BJ (cell line): Measurements from ENCODE around the gene FIBCD1. TPM values are rescaled to one million over a fixed set of nuclear protein-coding genes. Genes with fewer than 3 reads are reported as not detected.

Experiments
- CTCF ChIA-PET: fragments of 350-600 bp; formaldehyde crosslinking; extraction: SDS; loops from one replicate; lab custom pipeline; 2021; ENCODE audit warnings: antibody characterized with exemption, inconsistent platforms; lab: Yijun Ruan, JAX
- POLR2A ChIA-PET: fragments of 300-600 bp; sonication (Branson Sonifier 250); formaldehyde crosslinking; extraction: SDS; loops from one replicate; lab custom pipeline; 2021; ENCODE audit warnings: antibody characterized with exemption; lab: Charles Lee
- DNase-seq: peaks from one replicate; pipeline ENCODE4 v3.0.0-alpha.2; 2011; ENCODE audit warnings: low read depth
- H3K27me3 ChIP-seq: 2 replicates; pipeline ENCODE4 v1.6.0; 2011; ENCODE audit warnings: low read length; ENCODE audit not compliant: control insufficient read depth, insufficient read depth
- H3K36me3 ChIP-seq: 2 replicates; pipeline ENCODE4 v1.5.1; 2011; ENCODE audit warnings: low read length; ENCODE audit not compliant: control insufficient read depth, insufficient read depth
- H3K4me3 ChIP-seq: 2 replicates; pipeline ENCODE4 v1.5.1; 2011; ENCODE audit warnings: low read depth, mild to moderate bottlenecking, control low read depth, low read length
- CTCF ChIP-seq: IDR thresholded peaks from 2 replicates; pipeline ENCODE4 v1.5.1; 2011; ENCODE audit warnings: low read depth, mild to moderate bottlenecking, control low read depth, inconsistent platforms, low read length, moderate library complexity; ENCODE audit not compliant: insufficient read depth
- polyA plus RNA-seq: library from polyadenylated mRNA; depleted of rRNA; stranded (reverse); fragments of >200 nt; gene quantifications from 2 replicates; pipeline ENCODE4 v1.2.3, GENCODE V29; 2011

The FIBCD1 gene
- polyA plus RNA-seq, 1 experiment: 1.4 TPM

- Histone ChIP-seq H3K4me3 (no peak overlapping the region), H3K36me3 (peaks cover 35% of the 10 kb centered on the region), H3K27me3 (no peaks in the 10 kb centered on the region)
- CTCF ChIA-PET: interaction anchor here (1.3 kb wide), 1 partner anchor 18 kb away, joined by 4 read pairs; no protein-coding TSS in a partner anchor
- DNase-seq: no peak
- no peak for TF ChIP-seq CTCF
- POLR2A ChIA-PET: no interaction called here
Measured at GRCh38 chr9:130872508-130872907, 66.5 kb downstream of the FIBCD1 start.

DNA sequence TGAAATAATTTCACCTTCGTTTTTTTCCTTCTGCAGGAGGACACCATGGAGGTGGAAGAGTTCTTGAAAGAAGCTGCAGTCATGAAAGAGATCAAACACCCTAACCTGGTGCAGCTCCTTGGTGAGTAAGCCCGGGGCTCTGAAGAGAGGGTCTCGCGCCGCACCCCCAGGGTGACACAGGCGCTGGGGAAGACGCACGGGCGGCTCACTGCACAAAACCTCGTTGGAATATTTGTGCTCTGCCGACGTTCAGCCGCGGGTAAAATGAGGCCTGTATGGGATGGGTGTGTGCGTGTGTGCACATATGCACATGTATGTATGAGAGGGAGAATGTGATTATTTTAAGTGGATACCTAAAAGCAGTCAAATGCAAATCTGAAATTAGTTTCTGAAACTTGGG lies 67.0 kb downstream of the FIBCD1 start:
- POLR2A ChIA-PET: no interaction called here
- Histone ChIP-seq H3K27me3 (no peaks in the 10 kb centered on the region), H3K4me3 (no peak overlapping the region), H3K36me3 (peaks cover 34% of the 10 kb centered on the region)
- CTCF ChIA-PET: interaction anchor here (0.8 to 3.3 kb wide), 5 partner anchors 17 to 174 kb away, joined by 3 to 27 read pairs (median 4); no protein-coding TSS in a partner anchor
- TF ChIP-seq CTCF: no peak
- no peak for DNase-seq

- TF ChIP-seq CTCF: no peak
- peaks cover 34% of the 10 kb centered on the region for H3K36me3 ChIP-seq
- CTCF ChIA-PET: interaction anchor here (0.8 to 3.3 kb wide), 6 partner anchors 11 to 174 kb away, joined by 3 to 27 read pairs (median 4); no protein-coding TSS in a partner anchor
- H3K27me3 ChIP-seq: no peaks in the 10 kb centered on the region
- no peak for DNase-seq
- no peak overlapping the region for H3K4me3 ChIP-seq
- POLR2A ChIA-PET: no interaction called here
Measured at GRCh38 chr9:130871395-130872062, 67.5 kb downstream of the FIBCD1 start.

DNA sequence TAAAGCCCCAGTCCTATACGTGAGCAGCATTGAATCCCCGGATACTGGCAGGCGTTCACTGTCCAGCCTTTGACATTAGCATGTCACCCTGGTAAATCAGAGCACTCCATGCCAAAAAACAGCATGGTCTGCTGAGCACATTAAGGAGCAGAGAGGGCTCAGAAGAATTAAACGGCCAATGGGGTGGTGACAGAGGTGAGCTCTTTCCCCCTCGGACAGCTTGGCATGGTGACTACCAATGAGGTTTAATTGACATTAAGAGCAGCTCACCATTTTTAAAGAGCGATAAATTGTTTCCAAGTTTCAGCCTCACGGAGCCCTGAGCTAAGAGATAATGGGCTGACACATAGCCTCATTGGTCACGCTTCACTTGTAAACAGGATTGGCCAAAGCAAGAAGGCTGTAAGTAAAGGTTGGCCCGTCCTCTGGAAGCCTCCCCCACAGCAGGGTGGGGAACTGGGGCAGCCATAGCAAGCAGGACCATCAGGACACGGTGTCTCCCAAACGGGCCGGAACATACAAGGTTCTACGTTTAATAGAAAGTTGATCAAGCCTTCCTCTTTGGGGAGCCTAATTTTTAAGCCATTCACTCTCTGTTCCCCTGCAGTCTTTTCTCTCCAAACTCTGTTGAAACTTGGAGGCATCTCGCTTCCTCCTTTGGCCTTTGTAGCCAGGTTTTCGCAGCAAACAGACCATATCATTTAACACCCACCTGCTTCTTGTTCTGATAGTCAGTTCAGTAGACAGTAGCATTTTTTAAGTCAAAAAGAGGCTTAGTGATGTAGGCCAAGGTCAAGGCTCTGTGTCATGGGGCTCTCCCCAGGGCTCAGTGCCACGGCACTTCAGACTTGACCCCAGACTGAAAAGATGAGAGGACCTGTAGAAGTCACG lies 68.3 kb downstream of the FIBCD1 start:
- ChIA-PET CTCF (interaction anchor here (0.8 to 10.9 kb wide), 27 partner anchors 9 to 182 kb away, joined by 3 to 251 read pairs (median 4); partner anchors contain the start of gene FIBCD1), POLR2A (no interaction called here)
- TF ChIP-seq CTCF: no peak
- H3K36me3 ChIP-seq: peaks cover 34% of the 10 kb centered on the region
- no peak overlapping the region for H3K4me3 ChIP-seq
- no peak for DNase-seq
- H3K27me3 ChIP-seq: no peaks in the 10 kb centered on the region

- Histone ChIP-seq H3K27me3 (no peaks in the 10 kb centered on the region), H3K4me3 (no peak overlapping the region), H3K36me3 (peaks cover 33% of the 10 kb centered on the region)
- ChIA-PET CTCF (interaction anchor here (0.7 to 10.9 kb wide), 32 partner anchors 11 to 189 kb away, joined by 3 to 251 read pairs (median 4); partner anchors contain the start of gene FIBCD1), POLR2A (no interaction called here)
- TF ChIP-seq CTCF: no peak
- no peak for DNase-seq
Measured at GRCh38 chr9:130869250-130869649, 69.8 kb downstream of the FIBCD1 start.
